H4 (cell line): ENCODE measurements around the gene CNNM2. TPM values are rescaled to one million over a fixed set of nuclear protein-coding genes. Genes with fewer than 3 reads are reported as not detected.
"Not testable (repeated sequence)": the region's sequence is repeated elsewhere in the genome, so short reads cannot be mapped to it uniquely, and the experiment has no call there.

Experiments used
- DNase-seq: peaks from one replicate; pipeline ENCODE4 v3.0.0-alpha.2; 2015; ENCODE audit warnings: low spot score
- total RNA-seq: library from RNA; depleted of rRNA; stranded (reverse); fragments of >200 nt; shearing (Covaris generic); gene quantifications from 2 replicates; pipeline ENCODE4 v1.2.3, GENCODE V29; 2014

The CNNM2 gene
- total RNA-seq, 1 experiment from 2014 or later: 3.4 TPM

DNA sequence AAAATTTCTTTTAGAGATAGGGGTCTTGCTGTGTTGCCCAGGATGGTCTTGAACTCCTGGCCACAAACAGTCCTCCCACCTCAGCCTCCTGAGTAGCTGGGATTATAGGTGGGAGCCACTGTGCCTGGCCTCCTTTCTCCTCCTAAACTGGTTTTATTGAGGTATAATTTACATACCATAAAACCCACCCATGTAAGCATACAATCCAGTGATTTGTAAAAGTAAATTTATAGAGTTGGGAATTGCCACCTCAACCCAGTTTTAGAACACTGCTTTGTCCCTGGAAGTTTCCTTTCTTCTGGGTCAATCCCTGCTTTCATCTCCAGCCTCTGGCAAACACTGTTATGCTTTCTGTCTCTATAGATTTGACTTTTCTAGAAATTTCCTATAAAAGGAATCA, 49.0 kb downstream of the CNNM2 start:
- DNase-seq: no peak

DNA sequence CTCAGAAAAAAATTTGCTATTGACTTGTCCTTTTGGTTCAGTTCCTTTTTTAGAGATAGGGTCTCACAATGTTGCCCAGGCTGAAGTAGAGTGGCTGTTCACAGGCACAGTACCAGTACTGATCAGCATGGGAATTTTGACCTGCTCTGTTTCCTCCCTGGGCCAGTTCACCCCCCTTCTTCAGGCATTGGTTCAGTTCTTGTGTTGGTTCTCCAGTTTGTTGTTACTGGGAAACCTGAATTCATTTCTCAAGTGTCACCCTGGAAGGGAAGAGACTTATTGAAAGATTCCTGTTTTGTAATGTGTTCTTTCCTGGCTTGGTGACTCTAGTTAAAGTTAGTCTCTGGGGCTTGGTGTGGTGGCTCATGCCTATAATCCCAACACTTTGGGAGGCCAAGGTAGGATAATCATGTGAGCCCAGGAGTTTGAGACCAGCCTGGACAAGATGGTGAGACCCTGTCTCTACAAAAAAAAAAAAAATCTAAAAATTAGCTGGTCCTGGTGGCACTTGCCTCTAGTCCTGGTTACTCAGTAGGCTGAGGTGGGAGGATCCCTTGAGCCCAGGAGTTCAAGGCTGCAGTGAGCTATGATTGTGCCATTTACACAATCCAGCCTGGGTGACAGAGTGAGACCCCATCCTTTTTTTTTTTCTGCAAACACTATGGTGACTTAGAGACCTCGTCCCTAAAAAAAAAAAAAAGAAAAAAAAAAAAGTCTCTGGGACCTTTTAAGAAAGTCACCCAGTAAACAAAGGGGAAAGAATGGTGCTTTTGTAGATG, 52.7 kb downstream of the CNNM2 start:
- no peak for DNase-seq

DNA sequence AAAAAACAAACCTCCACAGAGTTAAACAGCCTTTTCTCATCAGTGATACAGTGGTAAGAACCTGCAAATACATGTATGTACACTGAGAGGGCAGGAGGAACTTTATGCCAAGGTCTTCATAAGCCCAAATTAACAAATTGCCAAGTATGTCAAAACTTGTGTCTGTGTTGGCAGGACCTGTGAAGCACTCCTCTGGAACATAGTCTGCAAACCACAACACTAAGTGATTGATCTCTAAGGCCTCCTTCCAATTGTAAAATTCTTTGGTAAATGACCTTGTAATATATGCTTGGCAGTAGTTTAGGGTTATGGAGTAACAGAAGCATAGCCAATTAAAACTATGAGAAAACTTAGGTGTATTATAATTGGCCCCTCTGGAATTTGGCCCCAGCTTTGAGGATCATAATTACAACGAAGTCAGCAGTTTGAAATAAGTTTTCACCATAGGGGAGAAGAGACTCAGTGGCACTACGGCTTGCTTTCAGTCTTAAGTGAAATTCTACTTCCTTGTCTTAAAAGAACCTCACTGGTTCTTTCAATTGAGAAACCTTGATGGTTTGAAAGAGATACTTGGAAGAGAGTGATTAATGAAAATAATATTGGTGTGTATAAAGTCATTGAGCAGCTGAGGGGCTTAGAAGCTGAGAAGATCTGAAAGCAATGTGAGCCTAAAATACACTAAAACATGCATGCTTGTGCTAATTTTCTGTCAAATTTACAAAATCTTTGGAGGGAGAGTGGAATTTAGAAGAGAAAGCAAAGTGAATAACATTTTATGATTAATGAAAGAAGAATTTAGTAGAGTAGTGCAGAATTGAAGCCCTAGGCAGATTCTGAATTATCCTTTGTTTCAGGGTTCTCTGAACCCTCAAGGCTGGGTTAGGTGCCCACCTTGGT, 57.6 kb downstream of the CNNM2 start:
- no peak for DNase-seq

DNA sequence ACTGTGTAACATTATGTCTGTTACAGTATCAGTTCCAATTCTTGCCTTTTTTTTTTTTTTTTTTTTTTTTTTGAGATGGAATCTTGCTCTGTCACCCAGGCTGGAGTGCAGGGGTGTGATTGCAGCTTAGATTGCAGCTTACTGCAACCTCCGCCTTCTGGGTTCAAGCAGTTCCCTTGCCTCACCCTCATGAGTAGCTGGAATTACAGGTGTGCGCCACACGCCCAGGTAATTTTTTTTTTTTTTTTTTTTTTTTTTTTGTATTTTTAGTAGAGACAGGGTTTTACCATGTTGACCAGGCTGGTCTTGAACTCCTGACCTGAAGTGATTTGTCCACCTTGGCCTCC, 58.3 kb downstream of the CNNM2 start:
- DNase-seq: not testable (repeated sequence)

DNA sequence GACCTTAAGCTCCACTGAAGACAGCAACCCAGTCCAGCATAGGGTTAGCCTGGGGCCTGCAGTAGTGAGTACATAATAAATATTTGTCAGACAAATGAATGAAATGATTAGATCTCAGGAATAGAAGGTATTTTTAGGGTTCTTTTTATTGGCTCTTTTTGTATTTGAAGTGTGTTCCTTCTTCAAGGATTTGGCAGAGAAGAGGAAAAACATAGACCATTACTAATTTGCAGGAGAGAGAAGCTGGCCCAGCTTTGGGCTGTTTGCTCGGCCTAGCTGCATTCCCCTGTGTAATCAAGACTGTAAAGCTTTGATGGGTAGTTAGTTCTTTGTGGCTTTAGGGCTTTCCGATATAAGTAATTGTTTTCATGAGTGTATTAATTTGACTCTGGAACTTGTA, 64.2 kb downstream of the CNNM2 start:
- DNase-seq: no peak

DNA sequence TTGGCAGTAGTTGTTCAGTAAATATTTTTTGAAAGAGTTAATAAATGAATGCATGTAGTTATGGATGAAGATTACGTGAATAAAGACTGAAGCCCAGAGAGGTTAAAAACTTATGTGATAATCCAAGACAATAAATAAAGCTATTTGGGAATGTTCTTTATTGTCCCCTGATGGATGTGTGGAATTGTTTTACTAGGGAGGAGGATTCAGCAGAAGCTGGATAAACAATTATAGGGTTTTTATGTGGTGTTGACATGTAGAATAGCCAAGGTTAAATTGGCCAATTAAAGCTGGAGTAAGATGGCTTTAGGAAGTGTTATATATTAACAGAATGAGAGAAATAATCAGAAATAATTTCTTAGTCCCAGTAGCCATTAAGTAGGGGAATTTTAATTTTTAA, 66.0 kb downstream of the CNNM2 start:
- DNase-seq: no peak

DNA sequence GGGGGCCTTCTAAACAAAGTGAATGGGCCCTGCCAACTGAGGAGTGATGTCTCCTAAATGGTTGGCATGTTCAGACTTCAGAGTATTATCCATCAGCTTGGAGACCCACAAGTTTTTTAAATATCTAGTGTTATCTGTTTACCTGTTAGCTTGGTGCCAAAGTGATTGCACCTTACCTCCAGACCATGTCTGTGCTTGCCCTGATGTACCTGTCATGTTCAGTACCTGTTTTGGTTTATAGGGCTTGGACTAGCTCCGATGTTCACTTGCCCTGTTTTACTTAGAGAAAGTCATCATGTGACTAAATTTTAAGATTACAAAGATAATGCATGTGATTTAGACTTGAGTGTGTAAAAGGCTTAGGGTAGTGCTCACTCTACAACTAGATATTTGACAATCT, 67.7 kb downstream of the CNNM2 start:
- no peak for DNase-seq

DNA sequence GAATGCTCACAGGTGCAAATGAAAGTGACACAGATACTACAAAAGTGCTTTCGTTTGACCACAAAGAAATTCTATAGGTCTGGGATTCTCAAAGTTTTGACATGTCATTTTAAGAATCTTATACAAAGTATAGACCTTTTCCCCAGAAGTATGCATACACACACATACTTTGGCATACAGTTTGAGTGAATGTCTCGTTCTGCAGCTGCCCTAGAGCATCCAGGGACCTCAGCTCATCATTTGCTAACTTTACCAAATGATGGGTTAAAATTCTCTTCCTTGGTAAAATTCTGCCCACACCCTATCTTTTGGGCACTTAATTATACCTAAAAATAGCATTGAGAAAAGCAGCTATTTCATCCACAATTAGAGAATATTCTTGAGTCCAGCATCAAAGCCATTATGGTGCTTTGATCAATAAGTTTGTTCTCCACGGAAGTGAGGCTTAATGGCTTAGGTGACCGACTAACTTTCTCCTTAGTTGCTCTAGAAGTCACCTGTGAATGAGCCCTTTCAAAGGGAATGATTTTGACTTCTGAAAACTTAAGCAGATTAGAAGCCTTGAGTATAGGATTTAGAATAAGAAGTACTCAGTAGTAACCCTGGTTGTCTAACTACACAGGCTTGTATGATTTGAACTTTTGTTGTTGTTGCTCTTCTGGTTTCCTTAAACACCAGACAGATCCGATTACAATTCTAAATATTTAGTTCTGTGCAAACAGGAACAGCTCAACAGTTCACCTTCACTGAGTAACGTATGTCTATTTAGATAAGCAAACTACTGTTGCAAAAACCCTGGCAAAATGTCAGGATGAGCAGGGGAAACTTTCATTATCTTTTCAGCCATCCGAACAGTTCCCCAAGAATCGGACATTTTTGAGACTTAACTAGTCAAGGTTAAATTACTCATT, 70.6 kb downstream of the CNNM2 start:
- peak; percentile 48 for DNase-seq

DNA sequence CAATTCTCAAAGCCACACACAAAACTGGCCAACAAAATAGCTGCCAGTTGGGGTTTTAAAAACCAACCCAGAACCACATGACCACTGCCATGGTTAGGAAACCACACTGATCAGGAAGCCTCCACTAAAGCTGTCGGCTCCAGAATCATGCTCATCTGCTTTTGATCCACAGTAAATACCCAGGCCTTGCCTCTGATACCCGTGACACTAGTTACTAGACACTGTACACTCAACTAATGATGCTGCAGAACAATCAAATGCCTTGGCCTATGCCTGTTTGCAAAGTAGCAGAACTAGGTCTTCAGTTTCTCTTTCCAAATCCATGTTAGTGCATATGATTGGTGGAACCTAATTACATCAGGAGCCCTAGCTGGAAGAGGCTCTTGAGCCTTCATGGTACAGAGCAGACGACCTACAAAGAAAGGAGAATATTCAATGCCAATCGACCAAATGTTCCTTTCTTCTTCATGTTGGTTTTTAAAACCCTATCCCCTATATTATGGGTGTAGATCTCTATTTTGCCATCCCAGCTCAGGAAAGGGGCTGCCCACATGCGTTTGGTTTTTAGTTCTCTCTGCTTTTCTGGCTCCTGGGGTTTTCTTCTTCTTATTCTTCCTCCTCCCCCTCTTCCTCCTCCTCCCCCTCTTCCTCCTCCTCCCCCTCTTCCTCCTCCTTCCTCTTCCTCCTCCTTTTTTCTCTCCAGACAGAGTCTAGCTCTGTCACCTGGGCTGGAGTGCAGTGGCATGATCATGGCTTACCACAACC, 76.6 kb downstream of the CNNM2 start:
- DNase-seq: no peak

DNA sequence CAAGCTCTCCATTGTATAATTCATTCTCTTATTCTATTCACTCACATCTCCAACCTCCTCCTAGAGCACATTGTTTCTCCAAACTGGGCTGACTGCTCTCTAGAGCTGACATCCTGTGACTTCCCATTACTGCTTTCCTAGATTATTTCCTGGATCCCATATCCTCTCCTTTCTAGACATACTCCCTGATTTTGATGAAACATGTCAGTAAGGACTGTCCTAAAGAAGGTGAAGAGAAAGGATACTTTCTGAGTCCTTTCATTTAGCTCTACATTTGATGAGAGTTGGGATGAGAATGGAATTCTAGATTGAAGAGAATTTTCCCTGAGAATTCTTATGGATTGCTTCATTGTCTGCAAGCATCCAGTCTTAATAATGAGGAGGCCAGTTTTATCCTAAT, 78.8 kb downstream of the CNNM2 start:
- DNase-seq: no peak

DNA sequence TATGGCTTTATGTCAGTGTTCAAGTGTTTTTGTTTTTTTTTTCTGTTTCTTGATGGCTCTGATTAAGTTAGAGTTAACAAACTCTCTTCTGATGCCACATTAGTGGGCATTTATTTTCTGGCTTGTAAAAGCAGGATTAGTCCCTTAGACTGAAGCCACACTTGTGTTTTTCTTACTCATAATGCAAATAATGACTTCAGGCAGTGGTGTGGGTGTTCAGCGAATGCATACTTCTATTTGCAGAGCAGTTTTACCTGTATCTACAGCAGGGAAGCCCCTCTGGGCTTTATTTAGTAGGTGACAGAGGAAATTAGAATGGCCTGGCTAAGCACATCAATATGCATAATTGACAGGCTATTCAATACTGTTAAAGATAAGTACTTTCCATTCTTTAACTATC, 79.9 kb downstream of the CNNM2 start:
- DNase-seq: no peak

DNA sequence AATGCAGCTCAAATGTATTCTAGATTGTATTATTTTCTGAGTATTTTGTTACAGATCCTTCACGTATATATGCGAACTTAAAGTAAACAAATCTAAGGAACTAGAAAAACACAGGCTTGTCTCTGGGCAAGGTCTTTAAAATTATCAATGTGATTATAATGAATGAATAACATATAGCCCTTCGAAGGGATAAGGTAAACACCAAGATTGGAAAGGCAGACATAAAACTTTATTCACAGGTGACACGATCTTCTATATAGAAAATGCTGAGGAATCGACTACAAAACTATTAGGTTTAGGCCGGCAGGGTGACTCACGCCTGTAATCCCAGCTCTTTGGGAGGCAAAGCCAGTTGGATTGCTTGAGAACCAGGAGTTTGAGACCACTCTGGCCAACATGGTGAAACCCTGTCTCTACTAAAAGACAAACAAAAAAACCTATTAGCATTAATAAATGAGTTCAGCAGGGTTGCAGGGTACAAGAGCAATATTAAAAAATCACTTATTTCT, 80.4 kb downstream of the CNNM2 start:
- DNase-seq: no peak

DNA sequence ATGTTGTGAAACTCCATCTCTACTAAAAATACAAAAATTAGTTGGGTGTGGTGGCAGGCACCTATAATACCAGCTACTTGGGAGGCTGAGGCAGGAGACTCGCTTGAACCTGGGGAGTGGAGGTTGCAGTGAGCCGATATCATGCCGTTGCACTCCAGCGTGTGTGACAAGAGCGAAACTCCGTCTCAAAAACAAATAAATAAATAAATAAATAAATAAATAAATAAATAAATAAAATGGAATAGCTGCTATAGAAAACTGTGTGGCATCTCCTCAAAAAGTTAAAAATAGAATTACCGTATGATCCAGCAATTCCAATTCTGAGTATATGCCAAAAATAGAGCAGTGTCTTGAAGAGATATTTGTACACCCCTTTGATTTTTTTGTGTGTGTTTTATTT, 82.0 kb downstream of the CNNM2 start:
- DNase-seq: not testable (repeated sequence)

DNA sequence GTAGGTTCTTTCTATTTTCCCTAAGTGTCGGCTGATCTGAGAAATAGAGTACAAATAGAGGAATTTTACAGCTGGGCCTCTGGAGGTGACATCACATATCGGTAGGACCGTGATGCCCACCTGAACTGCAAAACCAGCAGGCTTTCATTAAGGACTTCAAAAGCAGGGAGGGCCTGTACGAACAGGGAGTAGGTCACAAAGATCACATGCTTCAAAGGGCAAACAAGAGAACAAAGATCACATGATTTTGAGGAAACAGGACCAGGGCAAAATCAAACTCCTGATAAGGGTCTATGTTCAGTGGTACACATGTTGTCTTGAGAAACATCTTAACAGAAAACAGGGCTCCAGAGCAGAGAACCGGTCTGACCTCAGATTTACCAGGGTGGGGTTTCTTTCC, 88.9 kb downstream of the CNNM2 start:
- no peak for DNase-seq

DNA sequence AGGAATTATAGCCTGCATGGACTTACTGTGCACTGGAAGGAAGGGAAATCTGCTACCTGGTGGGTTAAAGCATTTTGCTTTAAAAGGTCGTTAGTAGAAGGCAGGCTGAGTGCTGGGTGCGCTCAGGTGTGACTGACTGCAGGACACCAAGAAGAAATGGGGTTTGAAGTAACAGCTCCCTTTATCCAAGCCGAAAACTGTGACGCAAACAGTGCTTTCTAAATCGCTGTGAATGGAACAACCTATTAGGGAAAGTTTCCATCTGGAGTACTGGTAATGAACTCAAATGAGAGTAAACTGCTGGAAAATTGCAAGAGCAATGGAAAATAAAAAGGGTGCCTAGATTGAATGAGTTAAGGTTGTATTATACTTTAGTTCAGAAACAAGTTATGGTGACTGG, 95.3 kb downstream of the CNNM2 start:
- no peak for DNase-seq

DNA sequence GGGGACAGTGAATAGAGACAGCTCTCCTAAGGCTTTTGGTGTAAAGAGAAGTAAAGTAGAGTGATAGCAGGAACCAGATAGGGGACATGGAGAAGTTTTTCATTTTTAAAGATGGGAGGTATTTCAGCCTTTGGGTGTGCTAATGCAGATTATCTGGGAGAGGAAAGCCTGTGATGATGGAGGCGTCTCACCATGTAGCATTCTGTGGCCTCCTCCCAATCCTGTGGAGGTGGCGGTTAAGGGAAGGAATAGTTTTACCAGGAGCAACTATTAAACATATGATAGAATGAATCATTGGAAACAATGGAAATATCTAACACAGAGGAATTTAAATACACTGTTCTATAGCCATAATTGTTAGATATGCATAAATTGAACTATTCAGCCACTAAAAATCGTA, 101.3 kb downstream of the CNNM2 start:
- DNase-seq: no peak

DNA sequence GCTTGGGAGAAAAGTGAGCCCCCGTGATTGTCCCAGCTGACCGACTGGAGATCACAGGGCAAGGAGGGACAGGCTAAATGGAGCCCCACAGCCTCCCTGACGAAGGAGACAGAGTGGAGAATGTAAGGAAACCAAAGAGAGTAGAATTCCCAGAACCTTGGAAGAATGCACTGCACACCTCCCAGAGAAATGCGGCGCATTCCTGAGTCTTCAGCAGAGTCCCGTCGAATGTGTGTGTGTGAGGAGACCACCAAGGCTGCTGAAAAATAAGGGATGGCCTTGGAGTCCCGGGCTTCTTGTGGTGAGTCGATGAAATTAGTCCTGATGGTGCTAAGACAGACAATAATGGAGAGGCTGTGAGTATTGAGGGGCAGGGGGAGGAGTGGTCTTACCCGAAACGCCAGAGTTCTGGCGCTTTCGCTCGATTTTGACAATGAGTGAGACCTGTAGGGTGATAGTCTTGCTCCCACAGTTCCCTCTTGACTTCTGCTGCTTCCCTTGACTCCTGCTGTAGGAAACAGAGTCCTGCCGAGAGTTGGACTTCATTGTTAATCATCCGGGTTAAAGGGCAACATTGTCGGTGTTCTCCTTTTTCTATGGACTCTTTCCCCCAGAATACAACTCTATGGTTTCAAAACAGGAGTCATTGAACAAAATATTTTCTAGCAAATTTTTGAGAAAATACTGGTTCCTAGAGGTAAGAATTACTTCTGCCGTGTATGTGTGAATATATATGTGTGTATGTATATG, 103.2 kb downstream of the CNNM2 start:
- no peak for DNase-seq

DNA sequence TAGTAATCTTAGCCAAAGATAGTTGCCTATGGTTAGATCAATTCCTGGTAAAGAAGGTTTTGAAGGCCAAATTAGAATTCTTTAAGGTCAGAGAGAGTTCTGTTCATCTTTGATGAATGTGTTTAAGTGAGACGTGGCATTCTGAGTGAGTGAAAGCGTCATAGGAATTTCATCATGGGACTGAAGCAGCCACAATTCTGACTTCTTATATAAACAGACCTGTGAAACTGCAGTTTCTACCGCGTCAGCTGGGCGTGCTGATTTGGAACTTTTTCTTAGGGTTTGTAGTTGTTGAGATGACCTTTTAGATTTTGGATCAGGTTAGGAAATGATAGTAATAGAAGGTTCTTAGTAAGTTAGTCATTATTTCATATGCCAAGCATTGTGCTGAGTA, 103.8 kb downstream of the CNNM2 start:
- DNase-seq: peak; percentile 79

DNA sequence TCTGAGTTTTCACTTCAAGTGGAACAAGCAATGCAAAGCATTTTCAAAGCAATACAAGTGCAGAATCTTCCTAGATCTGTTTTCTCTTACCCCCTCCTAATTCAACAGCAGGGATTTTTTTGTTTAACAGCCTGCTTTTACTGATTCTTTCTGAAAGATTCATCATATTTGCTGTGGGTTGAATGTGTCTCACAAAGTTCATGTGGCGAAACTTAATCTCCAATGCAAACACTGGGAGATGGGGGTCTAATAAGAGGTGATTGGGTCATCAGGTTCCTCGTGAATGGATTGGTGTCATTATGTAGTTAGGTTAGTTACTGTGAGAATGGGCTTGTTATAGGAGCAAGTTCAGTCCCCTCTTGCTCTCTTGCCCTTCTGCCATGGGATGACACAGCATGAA, 107.6 kb downstream of the CNNM2 start:
- DNase-seq: no peak

DNA sequence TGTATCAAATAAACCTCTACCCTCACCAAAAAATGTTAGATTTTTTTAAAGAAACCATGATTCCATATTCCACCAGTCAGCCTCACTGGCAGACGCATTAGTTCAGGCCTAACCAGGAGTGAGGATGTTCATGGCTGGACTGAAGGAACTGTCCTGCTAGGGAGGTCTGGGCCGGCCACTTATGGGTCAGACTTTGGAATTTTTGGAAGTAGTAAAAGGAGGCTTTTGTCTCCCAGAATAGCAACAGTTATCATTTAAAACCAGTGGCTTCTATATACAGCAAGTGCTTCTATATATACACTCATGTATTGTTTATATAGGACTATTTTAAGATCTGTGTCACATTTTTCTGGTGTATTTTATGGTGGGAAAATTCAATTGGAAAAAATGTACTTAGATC, 120.5 kb downstream of the CNNM2 start:
- no peak for DNase-seq
